HG02798 (cell line): ENCODE results near the gene OR14I1.
"Not testable (repeated sequence)": the region's sequence is repeated elsewhere in the genome, so short reads cannot be mapped to it uniquely, and the experiment has no call there.

Experiments used
- ATAC-seq: cut with Tn5 transposase; IDR thresholded peaks from one replicate; pipeline ENCODE4 v1.9.1; 2021; ENCODE audit warnings: mild to moderate bottlenecking; ENCODE audit not compliant: unreplicated experiment, poor library complexity

The OR14I1 gene

DNA sequence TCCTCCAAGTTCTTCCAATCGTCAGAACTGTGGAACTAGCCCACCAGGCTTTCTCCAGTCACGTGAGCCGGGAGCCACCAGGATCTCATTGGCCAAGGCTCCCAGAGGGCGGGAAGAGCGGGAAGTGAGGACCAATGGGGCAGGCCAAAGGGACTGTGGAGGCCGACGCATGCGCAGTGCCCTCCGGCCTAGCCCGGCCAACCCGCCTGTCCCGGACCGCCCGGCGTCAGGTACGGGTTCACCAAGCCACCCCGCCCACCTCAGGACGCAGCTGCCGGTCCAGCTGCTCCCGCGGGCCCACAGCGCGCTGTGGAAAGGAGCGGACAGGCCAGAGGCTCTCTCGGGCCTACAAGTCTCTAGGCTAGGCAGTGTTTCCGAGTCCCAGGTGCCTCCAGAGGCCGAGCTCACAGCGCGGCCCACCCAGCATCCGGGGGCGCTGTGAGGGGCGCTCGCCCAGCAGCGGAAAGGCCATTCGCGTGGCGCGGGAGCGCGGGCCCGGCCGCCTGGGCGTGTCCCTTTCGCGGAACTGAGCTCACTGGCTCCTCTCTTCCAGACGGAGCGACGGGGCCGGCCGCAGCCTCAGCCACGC is 10.9 kb downstream of the OR14I1 start:
- ATAC-seq: no peak

DNA sequence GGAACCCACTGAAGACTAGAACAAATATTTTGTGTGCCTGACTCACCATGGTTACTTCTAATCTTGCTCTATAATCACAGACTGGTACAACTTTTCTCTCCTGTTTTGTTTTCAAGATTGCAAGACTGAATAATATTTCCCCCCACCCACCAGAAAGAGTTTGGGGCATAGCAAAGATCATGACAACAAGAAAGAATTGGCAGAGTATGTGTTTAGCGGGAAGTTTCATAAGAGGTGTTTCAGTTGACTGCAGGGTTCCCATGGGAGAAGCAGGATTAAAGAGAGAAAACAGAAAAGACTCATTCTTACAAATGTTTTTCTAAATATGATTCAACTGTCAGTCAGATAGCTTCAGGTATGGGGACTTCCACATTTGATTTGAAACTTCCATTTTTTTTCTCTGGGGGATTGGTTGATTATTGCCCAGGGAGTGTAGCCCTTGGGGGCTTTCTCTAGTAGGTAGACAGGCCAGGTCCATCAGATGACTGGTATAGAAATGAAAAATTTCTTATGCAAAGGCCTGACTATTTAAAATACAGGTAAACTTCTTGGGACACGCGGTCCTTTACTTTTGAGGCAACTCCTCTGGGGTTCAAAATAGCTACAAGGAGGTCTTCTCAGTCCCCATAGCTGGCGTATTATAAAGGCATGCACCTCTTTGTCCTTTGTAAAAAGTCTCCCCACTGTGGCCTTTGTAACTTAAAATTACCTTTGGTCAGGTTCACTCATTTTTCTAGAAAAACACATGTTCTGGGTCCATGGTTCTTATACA is 13.9 kb downstream of the OR14I1 start:
- peak; percentile 69 for ATAC-seq

DNA sequence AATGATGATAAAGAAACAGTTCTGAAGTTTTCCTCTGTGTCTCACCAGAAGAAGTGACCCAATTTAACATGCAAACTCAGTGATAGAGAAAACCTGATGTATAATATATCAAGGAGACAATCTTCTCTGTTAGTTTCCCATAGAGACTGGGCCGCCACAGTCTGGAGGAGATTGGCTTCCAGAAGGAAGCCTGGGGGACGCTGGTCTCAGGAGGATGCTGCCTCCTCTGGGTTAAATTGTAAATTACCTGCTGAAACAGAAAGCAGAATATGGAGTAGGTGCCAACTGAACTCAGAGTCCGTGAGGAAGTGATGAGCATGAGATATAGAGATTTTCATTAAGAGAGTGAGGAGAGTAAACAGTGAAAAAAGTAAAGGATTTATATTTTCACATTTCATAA is 15.8 kb downstream of the OR14I1 start:
- peak; percentile 93 for ATAC-seq

- ATAC-seq: no peak
Observed at GRCh38 chr1:248681651-248682050, 20.9 kb downstream of the OR14I1 start.

DNA sequence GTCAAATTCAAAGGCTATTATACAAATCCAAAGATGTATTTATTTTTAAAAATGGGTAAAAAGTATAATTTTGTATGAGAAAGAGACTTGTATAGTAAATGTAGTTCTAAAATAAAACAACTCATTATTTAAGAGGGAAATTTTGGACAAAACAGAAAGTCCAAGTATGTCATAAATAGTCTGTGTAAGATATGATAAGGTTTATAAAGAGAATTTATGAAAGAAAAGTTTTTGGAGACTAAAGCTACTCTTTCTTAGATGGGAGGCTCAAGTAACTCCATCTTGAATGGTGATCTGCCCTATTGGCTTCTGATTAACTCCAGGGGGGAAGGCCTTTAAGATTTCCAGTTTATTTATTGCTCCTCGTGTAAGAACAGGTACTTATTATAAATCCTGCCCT is 32.6 kb downstream of the OR14I1 start:
- ATAC-seq: no peak

DNA sequence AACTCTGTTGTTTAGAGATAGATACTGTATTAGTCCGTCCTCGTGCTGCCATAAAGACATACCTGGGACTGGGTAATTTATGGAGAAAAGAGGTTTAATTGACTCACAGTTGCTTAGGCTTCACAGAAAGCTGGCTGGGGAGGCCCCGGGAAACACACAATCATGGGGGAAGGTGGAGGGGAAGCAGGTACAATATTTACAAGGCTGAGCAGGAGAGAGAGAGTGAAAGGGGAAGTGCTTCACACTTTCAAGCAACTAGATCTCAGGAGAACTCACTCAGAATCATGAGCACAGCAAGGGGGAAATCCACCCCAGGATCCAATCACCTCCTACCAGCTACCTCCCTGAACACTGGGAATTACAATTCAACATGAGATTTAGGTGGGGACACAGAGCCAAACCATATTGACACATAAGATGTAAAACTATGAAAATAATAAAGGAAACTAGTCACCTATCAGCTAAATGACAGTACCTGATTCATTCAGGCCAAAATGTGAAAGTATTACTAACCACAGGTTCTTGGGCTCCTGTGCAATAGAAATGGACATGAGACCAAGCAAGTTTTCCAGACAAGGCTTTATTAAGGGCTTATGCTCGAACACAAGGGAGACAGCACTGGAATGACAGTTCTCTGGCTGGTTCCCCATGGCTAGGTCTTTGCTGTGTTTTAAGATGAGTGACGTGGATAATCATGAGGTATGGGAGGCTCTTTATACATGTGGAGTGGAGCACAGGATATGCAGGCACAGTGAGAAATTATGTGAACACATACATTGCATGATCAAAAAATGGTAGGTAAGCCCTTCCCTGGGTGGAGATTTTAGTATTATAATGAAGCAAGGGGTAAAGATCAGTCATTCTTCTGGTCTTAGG is 38.9 kb downstream of the OR14I1 start:
- ATAC-seq: peak; percentile 97

GRCh38 chr1:248656797-248657196 is 45.8 kb downstream of the OR14I1 start:
- peak; percentile 60 for ATAC-seq

GRCh38 chr1:248655354-248655753 is 47.2 kb downstream of the OR14I1 start, which contains the start of gene OR2T27:
OR2T27 (minus strand) TSS chr1:248655528; CDS start chr1:248650884, 4,644 bp downstream.
- not testable (repeated sequence) for ATAC-seq
